ENCODE results near the gene ABCD1. TPM values are rescaled to one million over a fixed set of nuclear protein-coding genes. Genes with fewer than 3 reads are reported as not detected.

The ABCD1 gene
- total RNA-seq, 2 donors from 2014 or later: 5.6 to 6.7 TPM

GRCh38 chrX:153781428-153782047, 56.9 kb downstream of the ABCD1 start:
- Mint-ChIP-seq H3K36me3 (no peaks in the 10 kb centered on the region), H3K27ac (no peak overlapping the region), H3K9me3 (no peaks in the 10 kb centered on the region)
- DNase-seq (ENCODE audit: low spot score in 2 of 2) (no peak), ATAC-seq (no peak)

- Mint-ChIP-seq H3K9me3 (no peaks in the 10 kb centered on the region), H3K36me3 (no peaks in the 10 kb centered on the region), H3K27ac (no peak overlapping the region)
- DNase-seq (ENCODE audit: low spot score in 2 of 2): no peak
- ATAC-seq: peak in 1 of 2 donors; percentile 23
Observed at GRCh38 chrX:153782313-153782712, 57.7 kb downstream of the ABCD1 start.

GRCh38 chrX:153782871-153783270, 58.2 kb downstream of the ABCD1 start:
- ATAC-seq: no peak
- no peaks in the 10 kb centered on the region for H3K36me3 Mint-ChIP-seq
- H3K27ac Mint-ChIP-seq: no peak overlapping the region
- no peaks in the 10 kb centered on the region for H3K9me3 Mint-ChIP-seq
- no peak for DNase-seq (ENCODE audit: low spot score in 2 of 2)

- H3K9me3 Mint-ChIP-seq: no peaks in the 10 kb centered on the region
- H3K27ac Mint-ChIP-seq: no peak overlapping the region
- no peak for ATAC-seq
- no peaks in the 10 kb centered on the region for H3K36me3 Mint-ChIP-seq
- DNase-seq (ENCODE audit: low spot score in 2 of 2): no peak
Observed at GRCh38 chrX:153783378-153784013, 58.8 kb downstream of the ABCD1 start.

GRCh38 chrX:153784325-153784967, 59.8 kb downstream of the ABCD1 start:
- H3K9me3 Mint-ChIP-seq: no peaks in the 10 kb centered on the region
- H3K36me3 Mint-ChIP-seq: no peaks in the 10 kb centered on the region
- no peak overlapping the region for H3K27ac Mint-ChIP-seq
- ATAC-seq: no peak
- DNase-seq (ENCODE audit: low spot score in 2 of 2): no peak

GRCh38 chrX:153786669-153787068, 62.0 kb downstream of the ABCD1 start:
- DNase-seq (ENCODE audit: low spot score in 2 of 2) (no peak), ATAC-seq (no peak)
- Mint-ChIP-seq H3K27ac (no peak overlapping the region), H3K9me3 (no peaks in the 10 kb centered on the region), H3K36me3 (no peaks in the 10 kb centered on the region)

- H3K27ac Mint-ChIP-seq: no peak overlapping the region
- no peak for DNase-seq (ENCODE audit: low spot score in 2 of 2)
- H3K36me3 Mint-ChIP-seq: peaks cover 7 to 8% of the 10 kb centered on the region in 2 donors
- H3K9me3 Mint-ChIP-seq: no peaks in the 10 kb centered on the region
- ATAC-seq: no peak
Observed at GRCh38 chrX:153789654-153790053, 65.0 kb downstream of the ABCD1 start.

- ATAC-seq: no peak
- H3K27ac Mint-ChIP-seq: no peak overlapping the region
- no peaks in the 10 kb centered on the region for H3K9me3 Mint-ChIP-seq
- peaks cover 11 to 13% of the 10 kb centered on the region in 2 donors for H3K36me3 Mint-ChIP-seq
- no peak for DNase-seq (ENCODE audit: low spot score in 2 of 2)
Observed at GRCh38 chrX:153791104-153791852, 66.6 kb downstream of the ABCD1 start.

- Mint-ChIP-seq H3K27ac (no peak overlapping the region), H3K36me3 (peaks cover 13 to 16% of the 10 kb centered on the region in 2 donors), H3K9me3 (no peaks in the 10 kb centered on the region)
- DNase-seq (ENCODE audit: low spot score in 2 of 2) (no peak), ATAC-seq (no peak)
Observed at GRCh38 chrX:153792368-153792767, 67.7 kb downstream of the ABCD1 start.

GRCh38 chrX:153793291-153793690, 68.6 kb downstream of the ABCD1 start:
- peak overlapping the region; percentile 87 to 91 for H3K27ac Mint-ChIP-seq
- peaks cover 13 to 16% of the 10 kb centered on the region in 2 donors for H3K36me3 Mint-ChIP-seq
- no peaks in the 10 kb centered on the region for H3K9me3 Mint-ChIP-seq
- no peak for DNase-seq (ENCODE audit: low spot score in 2 of 2)
- no peak for ATAC-seq

Other genes starting within 250 kb of the ABCD1 start
- not detected for gene BGN, start 229.9 kb upstream of the ABCD1 start, total RNA-seq
- gene ATP2B3, start 207.2 kb upstream of the ABCD1 start, total RNA-seq: not detected
- gene CCNQ, start 125.7 kb upstream of the ABCD1 start, total RNA-seq: 10 to 100 TPM; 13.0 to 14.0 TPM
- gene DUSP9, start 77.7 kb upstream of the ABCD1 start, total RNA-seq: under 1 TPM in 1 of 2 donors, not detected in 1; 0.91 TPM
- 1 to 10 TPM; 1.0 to 2.9 TPM for gene PNCK, start 51.0 kb upstream of the ABCD1 start, total RNA-seq
- 1 to 10 TPM in 1 of 2 donors, under 1 TPM in 1; 0.16 to 2.2 TPM for gene SLC6A8, start 36.9 kb upstream of the ABCD1 start, total RNA-seq
- 10 to 100 TPM; 67.4 to 92.7 TPM for gene BCAP31, start 469 bp upstream of the ABCD1 start, total RNA-seq
- gene PLXNB3, start 39.4 kb downstream of the ABCD1 start, total RNA-seq: 1 to 10 TPM; 1.5 to 3.2 TPM
- not detected for gene SRPK3, start 56.2 kb downstream of the ABCD1 start, total RNA-seq
- gene IDH3G, start 69.5 kb downstream of the ABCD1 start, total RNA-seq: 10 to 100 TPM; 60.8 to 81.7 TPM
- gene SSR4, start 69.8 kb downstream of the ABCD1 start, total RNA-seq: 100 to 1,000 TPM; 142 to 156 TPM
- gene PDZD4, start 105.7 kb downstream of the ABCD1 start, total RNA-seq: 1 to 10 TPM; 1.2 to 2.5 TPM
- gene L1CAM, start 161.3 kb downstream of the ABCD1 start, total RNA-seq: 1 to 10 TPM; 1.1 to 1.8 TPM
- not detected for gene AVPR2, start 179.8 kb downstream of the ABCD1 start, total RNA-seq
- gene ARHGAP4, start 201.4 kb downstream of the ABCD1 start, total RNA-seq: 100 to 1,000 TPM in 1 of 2 donors, 10 to 100 TPM in 1; 90.0 to 138 TPM
- 100 to 1,000 TPM in 1 of 2 donors, 10 to 100 TPM in 1; 97.9 to 129 TPM for gene NAA10, start 210.2 kb downstream of the ABCD1 start, total RNA-seq
- 10 to 100 TPM; 14.8 to 16.1 TPM for gene RENBP, start 219.8 kb downstream of the ABCD1 start, total RNA-seq
- 100 to 1,000 TPM in 1 of 2 donors, 10 to 100 TPM in 1; 95.9 to 102 TPM for gene HCFC1, start 247.0 kb downstream of the ABCD1 start, total RNA-seq
- 1 to 10 TPM; 5.1 to 6.4 TPM for gene TMEM187, start 247.9 kb downstream of the ABCD1 start, total RNA-seq